Breast epithelium (tissue), 4 donors: ENCODE measurements around the gene TNRC18. TPM values are rescaled to one million over a fixed set of nuclear protein-coding genes. Genes with fewer than 3 reads are reported as not detected.

Source experiments
- DNase-seq, 2 donors: peaks; one replicate each; pipeline ENCODE4 v3.0.0-alpha.2; 2019; ENCODE audit warnings: low spot score in 2 of 2
- H3K27ac ChIP-seq, 2 donors: fragments of 200-600 bp; sonication (generic) in 1 of 2; one replicate each; pipeline ENCODE4 v1.5.1; 2016 to 2019; ENCODE audit warnings: mild to moderate bottlenecking in 1 of 2
- H3K27me3 ChIP-seq, 2 donors: fragments of 200-600 bp; sonication (generic) in 1 of 2; one replicate each; pipeline versions ENCODE4 v1.5.1 to v1.6.0; 2017 to 2019; ENCODE audit warnings: control low read depth in 1 of 2, mild to moderate bottlenecking in 1 of 2
- H3K36me3 ChIP-seq: fragments of 200-600 bp; one replicate; pipeline ENCODE4 v1.5.1; 2019
- H3K4me1 ChIP-seq, 2 donors: fragments of 200-600 bp; sonication (generic); one replicate each; pipeline ENCODE4 v1.5.1; 2016 to 2019; ENCODE audit warnings: control low read depth in 1 of 2
- H3K4me3 ChIP-seq, 3 donors: fragments of 200-600 bp; sonication (generic); 1 replicate in 2 of 3; 2 replicates in 1 of 3; pipeline ENCODE4 v1.5.1; 2016 to 2019; ENCODE audit warnings: mild to moderate bottlenecking in 3 of 3, moderate library complexity in 2 of 3
- H3K9me3 ChIP-seq, 2 donors: fragments of 200-600 bp; sonication (generic) in 1 of 2; one replicate each; pipeline ENCODE4 v1.5.1; 2016 to 2019; ENCODE audit warnings: control low read depth in 1 of 2
- CTCF ChIP-seq, 3 donors: fragments of 450-650 bp; IDR thresholded peaks; one replicate each; pipeline ENCODE4 v1.5.1; 2016 to 2017; ENCODE audit warnings: antibody characterized with exemption in 3 of 3, mild to moderate bottlenecking in 3 of 3, moderate library complexity in 3 of 3
- POLR2A ChIP-seq: fragments of 450-650 bp; IDR thresholded peaks from one replicate; pipeline ENCODE4 v1.6.1; 2016; ENCODE audit warnings: antibody characterized with exemption, mild to moderate bottlenecking, moderate library complexity
- POLR2AphosphoS5 ChIP-seq, 3 donors: sonication (generic); formaldehyde crosslinking; IDR thresholded peaks; one replicate each; pipeline ENCODE4 v1.6.1; 2017; ENCODE audit warnings: antibody characterized with exemption in 3 of 3
- intact Hi-C: fragments of 100-400 bp; cut with DNase I; formaldehyde crosslinking; loops from one replicate; pipeline ENCODE4 v1.15.1; 2023; ENCODE audit warnings: low total_unique reads
- total RNA-seq, 3 donors: library from RNA; depleted of rRNA; stranded (reverse); fragments of >200 nt; gene quantifications; one replicate each; pipeline ENCODE4 v1.1.0, GENCODE V29; 2016

The TNRC18 gene
- total RNA-seq, 3 donors from 2014 or later, result 32.2 to 72.4 (median 36.9) TPM

- intact Hi-C loops, result no loop called here
- H3K27me3 ChIP-seq, result no peaks in the 10 kb centered on the region
- H3K36me3 ChIP-seq, result no peaks in the 10 kb centered on the region
- peaks cover 0 to 10% of the 10 kb centered on the region in 2 donors for H3K9me3 ChIP-seq
- no peak for TF ChIP-seq CTCF (IDR thresholded peaks at IDR 0.05)
- TF ChIP-seq POLR2A, result no peak
- no peak for TF ChIP-seq POLR2AphosphoS5 (IDR thresholded peaks at IDR 0.05)
- H3K4me3 ChIP-seq, result no peak overlapping the region
- no peaks in the 10 kb centered on the region for H3K4me1 ChIP-seq
- DNase-seq, result no peak
- H3K27ac ChIP-seq, result no peak overlapping the region
These were observed 13.8 kb upstream of the TNRC18 start for GRCh38 chr7:5437348-5437892.

DNA sequence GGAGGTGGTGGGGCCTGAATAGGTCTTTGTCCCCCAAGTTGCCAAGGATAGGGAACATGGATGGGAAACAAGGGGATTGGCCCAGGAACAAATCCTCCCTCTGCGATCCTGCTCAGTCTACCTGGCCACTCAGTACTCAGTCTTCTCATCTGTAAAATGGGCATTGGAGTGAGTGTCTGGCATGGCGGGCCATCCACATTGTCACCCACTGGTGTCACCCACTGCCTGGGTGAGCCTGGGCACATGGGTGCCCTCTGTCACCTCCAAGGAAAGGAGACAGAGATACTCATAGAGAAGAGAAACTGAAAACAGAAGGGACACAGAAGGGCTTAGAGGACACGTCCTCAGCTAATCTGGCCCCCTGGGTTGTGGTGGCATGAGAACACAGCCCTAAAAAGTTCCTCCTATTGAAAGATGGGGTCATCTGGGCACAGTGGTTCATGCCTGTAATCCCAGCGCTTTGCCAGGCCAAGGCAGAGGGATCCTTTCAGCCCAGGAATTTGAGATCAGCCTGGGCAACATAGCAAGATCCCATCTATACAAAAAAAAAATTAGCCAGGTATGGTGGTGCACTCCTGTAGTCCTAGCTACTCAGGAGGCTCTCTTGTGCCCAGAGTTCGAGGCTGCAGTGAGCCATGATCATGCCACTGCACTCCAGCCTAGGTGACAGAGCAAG lies 12.5 kb upstream of the TNRC18 start:
- no peak for DNase-seq
- intact Hi-C loops, result no loop called here
- Histone ChIP-seq H3K27ac (no peak overlapping the region), H3K9me3 (peaks cover 0 to 10% of the 10 kb centered on the region in 2 donors), H3K36me3 (no peaks in the 10 kb centered on the region), H3K27me3 (no peaks in the 10 kb centered on the region), H3K4me3 (no peak overlapping the region), H3K4me1 (no peaks in the 10 kb centered on the region)
- TF ChIP-seq POLR2A (no peak), POLR2AphosphoS5 (IDR thresholded peaks at IDR 0.05) (no peak), CTCF (IDR thresholded peaks at IDR 0.05) (no peak)

DNA sequence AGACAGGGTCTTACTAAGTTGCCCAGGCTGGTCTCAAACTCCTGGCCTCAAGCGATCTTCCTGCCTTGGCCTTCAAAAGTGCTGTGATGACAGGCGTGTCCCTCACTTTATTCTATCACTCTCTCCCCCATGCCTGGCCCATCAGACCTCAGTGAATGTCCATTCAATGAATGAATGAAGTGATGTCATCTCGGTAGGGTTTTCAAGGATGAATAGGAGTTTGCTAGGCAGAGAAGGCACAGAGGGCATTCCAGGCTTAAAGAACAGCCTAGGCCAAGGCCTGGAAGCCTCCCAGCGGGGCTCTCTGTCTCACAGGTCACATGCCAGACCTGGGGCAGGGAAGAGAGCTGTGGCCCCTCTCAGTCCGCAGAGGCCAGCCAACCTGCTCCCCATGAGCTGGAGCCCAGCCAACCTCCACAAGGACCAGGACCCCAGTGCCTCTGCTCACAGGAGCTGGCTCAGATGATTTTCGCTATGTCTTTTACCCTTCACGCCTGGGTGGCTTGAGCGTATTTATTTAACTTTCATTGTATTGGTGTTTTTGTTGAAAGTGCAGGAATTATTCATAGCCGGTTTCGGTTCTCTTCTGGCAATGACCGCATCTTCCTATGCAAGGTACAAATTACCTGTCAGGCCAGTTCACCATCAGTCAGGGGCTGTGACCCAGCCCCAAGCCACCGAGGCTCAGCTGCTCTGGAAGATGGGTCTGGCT lies 11.8 kb upstream of the TNRC18 start:
- TF ChIP-seq CTCF (IDR thresholded peaks at IDR 0.05) (no peak), POLR2AphosphoS5 (IDR thresholded peaks at IDR 0.05) (no peak), POLR2A (no peak)
- DNase-seq, result no peak
- no peaks in the 10 kb centered on the region for H3K4me1 ChIP-seq
- peaks cover 0 to 10% of the 10 kb centered on the region in 2 donors for H3K9me3 ChIP-seq
- H3K36me3 ChIP-seq, result no peaks in the 10 kb centered on the region
- intact Hi-C loops, result no loop called here
- no peak overlapping the region for H3K4me3 ChIP-seq
- no peak overlapping the region for H3K27ac ChIP-seq
- no peaks in the 10 kb centered on the region for H3K27me3 ChIP-seq

GRCh38 chr7:5433181-5433580 lies 9.5 kb upstream of the TNRC18 start:
- intact Hi-C loops, result no loop called here
- Histone ChIP-seq H3K4me1 (peaks cover 0 to 7% of the 10 kb centered on the region in 2 donors), H3K4me3 (no peak overlapping the region), H3K36me3 (no peaks in the 10 kb centered on the region), H3K9me3 (peaks cover 0 to 10% of the 10 kb centered on the region in 2 donors), H3K27me3 (no peaks in the 10 kb centered on the region), H3K27ac (no peak overlapping the region)
- no peak for DNase-seq
- no peak for TF ChIP-seq POLR2AphosphoS5 (IDR thresholded peaks at IDR 0.05)
- TF ChIP-seq POLR2A, result no peak
- no peak for TF ChIP-seq CTCF (IDR thresholded peaks at IDR 0.05)

DNA sequence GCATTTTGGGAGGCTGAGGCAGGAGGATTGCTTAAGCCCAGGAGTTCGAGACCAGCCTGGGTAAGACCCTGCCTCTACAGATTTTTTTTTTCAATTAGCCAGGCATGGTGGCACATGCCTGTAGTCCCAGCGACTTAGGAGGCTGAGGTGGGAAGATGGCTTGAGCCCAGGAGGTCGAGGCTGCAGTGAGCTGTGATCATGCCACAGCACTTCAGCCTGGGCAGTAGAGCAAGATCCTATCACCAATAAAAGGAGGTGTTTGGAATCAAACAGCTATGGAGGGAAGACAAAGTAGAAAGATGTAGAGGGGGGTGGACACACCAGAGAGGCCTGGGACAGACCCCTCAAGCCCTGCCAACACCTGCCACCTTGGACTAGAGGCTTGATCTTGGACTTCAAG lies 9.1 kb upstream of the TNRC18 start:
- Histone ChIP-seq H3K4me1 (peaks cover 0 to 7% of the 10 kb centered on the region in 2 donors), H3K4me3 (no peak overlapping the region), H3K36me3 (no peaks in the 10 kb centered on the region), H3K9me3 (peaks cover 0 to 6% of the 10 kb centered on the region in 2 donors), H3K27me3 (no peaks in the 10 kb centered on the region), H3K27ac (no peak overlapping the region)
- TF ChIP-seq POLR2AphosphoS5 (IDR thresholded peaks at IDR 0.05), result no peak
- TF ChIP-seq POLR2A, result no peak
- TF ChIP-seq CTCF (IDR thresholded peaks at IDR 0.05), result no peak
- DNase-seq, result no peak
- intact Hi-C loops, result no loop called here
